ENCODE data around the gene SPRR2B.
"Not testable (repeated sequence)": the region's sequence is repeated elsewhere in the genome, so short reads cannot be mapped to it uniquely, and the experiment has no call there.

GRCh38 chr1:153022340-153022739, 49.1 kb downstream of the SPRR2B start:
- TF ChIP-seq CTCF, POLR2A (IDR thresholded peaks at IDR 0.05): not testable (repeated sequence)

Data from Peyer's patch (tissue), 4 donors.